Activated CD8-positive, alpha-beta memory T cell treated with anti-CD3 and anti-CD28 coated beads for 48 hours (primary cell): ENCODE measurements around the gene PPP1R37.

ENCODE experiments used
- DNase-seq, 3 experiments: peaks; one replicate each; pipeline ENCODE4 v3.0.0-alpha.2; 2020; ENCODE audit warnings: low read depth in 2 of 3, low spot score in 2 of 3

Gene PPP1R37

DNA sequence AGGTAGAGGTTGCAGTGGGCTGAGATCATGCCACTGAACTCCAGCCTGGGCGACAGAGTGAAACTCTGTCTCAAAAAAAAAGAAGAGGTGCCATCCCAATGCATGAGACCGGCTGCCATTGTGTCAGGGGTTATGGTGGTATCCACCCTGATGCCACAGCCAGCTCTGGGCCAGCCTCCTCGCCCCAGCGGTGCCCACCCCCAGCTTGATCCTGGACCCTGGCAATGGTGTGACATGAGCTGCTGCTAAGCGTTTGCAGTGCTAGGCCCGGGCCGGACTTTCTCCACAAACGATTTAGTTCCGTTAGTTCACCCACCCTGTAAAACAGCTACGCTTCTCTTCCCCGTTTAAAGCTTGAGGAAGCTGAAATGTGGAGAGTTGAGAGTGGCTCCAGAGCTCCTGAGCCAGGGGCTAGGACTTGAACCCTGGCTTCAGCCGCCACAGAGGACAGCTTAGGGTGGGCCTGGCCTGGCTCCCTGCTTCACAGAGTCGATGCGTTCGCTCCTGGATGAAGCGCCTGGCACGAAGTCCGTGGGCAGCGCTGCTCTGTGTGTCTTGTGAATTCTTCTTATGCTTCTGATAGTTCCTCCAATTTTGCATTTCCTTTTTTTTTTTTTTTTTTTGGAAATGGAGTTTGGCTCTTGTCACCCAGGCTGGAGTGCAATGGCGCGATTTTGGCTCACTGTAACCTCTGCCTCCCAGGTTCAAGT is 42.4 kb downstream of the PPP1R37 start:
- DNase-seq = no peak

- no peak for DNase-seq
Measured at GRCh38 chr19:45136507-45137178, 43.7 kb downstream of the PPP1R37 start.

DNA sequence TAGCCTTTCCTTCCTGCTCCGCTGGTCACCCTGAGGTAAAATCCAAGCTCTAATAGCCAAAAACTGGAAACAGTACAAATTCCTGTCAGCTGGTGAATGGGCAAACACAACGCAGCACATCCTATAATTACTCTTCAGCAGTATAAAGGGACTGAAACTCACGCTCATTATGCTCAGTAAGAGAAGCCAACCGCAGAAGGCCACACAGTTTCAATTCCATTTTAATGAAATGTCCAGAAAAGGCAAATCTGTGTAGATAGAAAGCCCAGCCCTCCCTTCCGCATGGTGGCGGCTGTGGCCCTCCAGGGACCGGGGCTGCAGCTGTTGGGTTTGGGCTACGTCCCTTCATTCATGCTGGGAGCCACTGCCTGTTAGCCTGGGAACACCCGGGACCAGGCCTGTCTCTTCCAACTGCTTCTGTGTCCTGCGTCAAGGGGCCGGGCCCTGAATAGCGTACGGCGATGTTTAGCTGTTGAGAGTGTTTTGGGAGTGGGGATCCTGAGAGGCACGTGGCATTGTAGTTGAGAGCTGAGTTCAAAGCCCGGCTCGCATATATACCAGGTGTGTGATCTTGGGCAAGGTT is 44.3 kb downstream of the PPP1R37 start:
- no peak for DNase-seq

GRCh38 chr19:45138303-45138751 is 45.3 kb downstream of the PPP1R37 start:
- no peak for DNase-seq

- DNase-seq = no peak
Measured at GRCh38 chr19:45139286-45140143, 46.5 kb downstream of the PPP1R37 start.

DNA sequence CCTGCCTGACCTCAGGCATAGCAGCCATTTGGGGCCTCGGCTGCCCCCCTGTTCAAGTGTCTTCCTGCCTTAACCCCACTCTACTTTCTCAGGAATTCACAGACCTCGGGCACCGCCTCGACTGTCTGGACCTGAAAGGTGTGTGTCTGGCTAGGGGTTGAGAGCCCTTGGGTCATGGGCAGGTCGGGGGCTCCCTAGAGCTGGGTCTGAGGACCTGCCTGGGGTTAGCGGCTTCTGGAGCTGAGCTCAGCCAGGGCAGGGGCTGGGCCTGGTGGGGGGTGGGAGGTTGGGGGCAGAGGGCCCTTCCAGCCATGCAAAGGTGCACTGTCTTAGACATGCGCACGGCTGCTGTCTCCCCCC is 47.1 kb downstream of the PPP1R37 start:
- no peak for DNase-seq

DNA sequence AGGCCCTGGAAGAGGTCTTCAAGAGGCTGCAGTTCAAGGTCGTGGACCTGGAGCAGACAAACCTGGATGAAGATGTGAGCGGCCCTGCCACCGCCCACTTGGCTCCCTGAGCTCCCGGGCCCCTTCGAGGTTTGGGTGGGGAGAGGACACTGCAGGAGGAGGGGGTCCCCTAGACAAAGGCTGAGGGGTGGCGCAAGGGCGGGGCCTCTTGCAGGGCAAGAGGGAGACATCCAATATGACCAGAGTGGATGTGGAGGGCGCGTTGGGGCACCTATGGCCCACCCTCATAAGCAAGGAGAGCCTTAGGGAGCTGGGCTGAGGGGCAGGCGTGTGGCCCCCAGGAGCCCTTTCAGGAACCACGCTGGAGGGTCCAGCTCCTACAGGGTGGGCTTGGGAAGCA is 47.6 kb downstream of the PPP1R37 start:
- no peak for DNase-seq

GRCh38 chr19:45141203-45141900 is 48.4 kb downstream of the PPP1R37 start:
- no peak for DNase-seq

- no peak for DNase-seq
Measured at GRCh38 chr19:45142016-45142725, 49.2 kb downstream of the PPP1R37 start.

GRCh38 chr19:45142726-45143110 is 49.7 kb downstream of the PPP1R37 start:
- DNase-seq = no peak

- DNase-seq = no peak
Measured at GRCh38 chr19:45144431-45145269, 51.7 kb downstream of the PPP1R37 start.

DNA sequence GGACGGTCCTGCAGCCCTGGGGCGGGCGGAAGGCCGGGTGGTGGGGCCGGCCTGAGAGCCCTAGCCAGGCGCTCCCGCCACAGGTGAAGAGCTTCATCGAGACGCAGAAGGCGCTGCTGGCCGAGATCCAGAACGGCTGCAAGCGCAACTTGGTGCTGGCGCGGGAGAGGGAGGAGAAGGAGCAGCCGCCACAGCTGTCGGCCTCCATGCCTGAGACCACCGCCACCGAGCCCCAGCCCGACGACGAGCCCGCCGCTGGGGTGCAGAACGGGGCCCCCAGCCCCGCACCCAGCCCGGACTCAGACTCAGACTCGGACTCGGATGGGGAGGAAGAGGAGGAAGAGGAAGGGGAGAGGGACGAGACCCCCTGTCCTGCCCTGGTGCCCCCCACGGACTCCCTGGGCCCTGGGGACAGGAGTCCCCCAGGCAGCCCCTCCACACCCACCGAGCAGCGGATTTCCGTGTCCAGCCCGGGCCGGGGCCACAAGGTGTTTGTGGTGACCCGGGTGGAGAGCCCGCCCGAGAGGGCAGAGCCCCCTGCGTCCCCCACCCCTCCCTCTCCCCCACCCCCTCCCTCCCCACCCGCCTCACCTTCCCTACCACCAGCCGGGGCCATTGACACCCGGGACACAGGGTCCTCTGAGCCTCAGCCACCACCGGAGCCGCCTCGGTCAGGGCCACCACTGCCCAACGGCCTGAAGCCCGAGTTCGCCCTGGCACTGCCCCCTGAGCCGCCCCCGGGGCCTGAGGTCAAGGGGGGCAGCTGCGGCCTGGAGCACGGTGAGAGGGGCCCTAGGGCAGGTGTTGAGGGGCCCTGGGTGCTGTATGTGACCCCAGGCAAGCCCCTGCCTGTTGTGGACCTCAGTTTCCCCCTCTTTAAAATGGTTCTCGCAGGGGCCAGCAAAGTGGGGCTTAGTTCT is 52.6 kb downstream of the PPP1R37 start:
- no peak for DNase-seq

- DNase-seq = no peak
Measured at GRCh38 chr19:45146251-45146650, 53.3 kb downstream of the PPP1R37 start.

- DNase-seq = no peak
Measured at GRCh38 chr19:45146741-45147205, 53.8 kb downstream of the PPP1R37 start.

- no peak for DNase-seq
Measured at GRCh38 chr19:45147835-45148676, 55.1 kb downstream of the PPP1R37 start.

- no peak for DNase-seq
Measured at GRCh38 chr19:45149129-45149528, 56.1 kb downstream of the PPP1R37 start.

- no peak for DNase-seq
Measured at GRCh38 chr19:45150180-45150579, 57.2 kb downstream of the PPP1R37 start.
